ENCODE results near the gene FGGY. TPM values are rescaled to one million over a fixed set of nuclear protein-coding genes. Genes with fewer than 3 reads are reported as not detected.
A peak's percentile ranks its signal among the peaks of the same experiment; 100 is the strongest.

The FGGY gene
- total RNA-seq, 1 experiment from 2014 or later: 6.4 TPM

DNA sequence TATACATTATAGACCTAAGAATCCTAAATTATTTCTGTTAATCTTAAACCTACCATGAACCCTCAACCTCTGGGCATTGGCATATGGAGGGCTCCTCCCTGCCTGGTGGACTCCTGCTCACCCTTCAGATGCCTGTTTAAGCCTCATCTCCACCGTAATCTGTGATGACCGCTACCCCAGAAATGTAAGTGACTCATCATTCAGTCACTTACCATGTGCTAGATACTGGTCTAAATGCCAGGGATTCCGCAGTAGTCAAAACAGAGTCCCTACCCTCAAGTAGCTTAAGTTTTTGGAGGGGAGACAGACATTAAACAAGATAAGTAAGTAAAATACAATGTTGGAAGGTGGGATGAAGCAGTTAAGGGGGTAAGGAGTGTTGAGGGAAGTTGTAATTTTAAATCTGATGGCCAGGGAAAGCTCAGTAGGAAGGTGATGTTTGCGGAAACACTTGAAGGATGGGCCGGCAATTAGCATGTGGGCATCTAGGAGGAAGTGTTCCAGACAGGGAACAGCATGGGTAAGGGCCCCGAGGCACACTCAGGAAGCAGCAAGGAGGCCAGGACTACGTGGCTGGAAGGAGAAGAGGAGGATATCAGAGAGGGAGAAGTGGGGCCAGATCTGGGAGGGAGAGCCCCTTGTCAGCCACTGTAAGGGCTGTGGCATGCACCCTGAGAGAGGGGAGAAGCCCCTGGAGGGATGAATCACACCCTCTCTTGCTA lies 376.1 kb downstream of the FGGY start:
- peaks cover 9% of the 10 kb centered on the region; the same call in 1 of the 2 replicates for H3K4me1 ChIP-seq
- no peaks in the 10 kb centered on the region for H3K9me3 Mint-ChIP-seq (ENCODE audit: unreplicated experiment)
- H3K36me3 ChIP-seq (ENCODE audit: control insufficient read depth, insufficient read depth, low read length): no peaks in the 10 kb centered on the region
- no peak overlapping the region for H3K4me3 ChIP-seq (ENCODE audit: low read depth, low read length)
- no TSS peak for BruUV-seq (replicated peaks)
- no peaks in the 10 kb centered on the region for H3K27me3 ChIP-seq (replicated peaks; ENCODE audit: control insufficient read depth, insufficient read depth, low read length)
- H3K36me3 Mint-ChIP-seq (ENCODE audit: insufficient read depth, unreplicated experiment): no peaks in the 10 kb centered on the region
- ChIA-PET POLR2A (no interaction called here), CTCF (no interaction called here)
- no peaks in the 10 kb centered on the region for H3K9me3 ChIP-seq
- intact Hi-C loops (cut with micrococcal nuclease; ENCODE audit: unreplicated experiment): no loop called here
- DNase-seq: no peak
- H3K27ac Mint-ChIP-seq (ENCODE audit: unreplicated experiment): peak overlapping the region; percentile 65
- TF ChIP-seq, protein P1, sequence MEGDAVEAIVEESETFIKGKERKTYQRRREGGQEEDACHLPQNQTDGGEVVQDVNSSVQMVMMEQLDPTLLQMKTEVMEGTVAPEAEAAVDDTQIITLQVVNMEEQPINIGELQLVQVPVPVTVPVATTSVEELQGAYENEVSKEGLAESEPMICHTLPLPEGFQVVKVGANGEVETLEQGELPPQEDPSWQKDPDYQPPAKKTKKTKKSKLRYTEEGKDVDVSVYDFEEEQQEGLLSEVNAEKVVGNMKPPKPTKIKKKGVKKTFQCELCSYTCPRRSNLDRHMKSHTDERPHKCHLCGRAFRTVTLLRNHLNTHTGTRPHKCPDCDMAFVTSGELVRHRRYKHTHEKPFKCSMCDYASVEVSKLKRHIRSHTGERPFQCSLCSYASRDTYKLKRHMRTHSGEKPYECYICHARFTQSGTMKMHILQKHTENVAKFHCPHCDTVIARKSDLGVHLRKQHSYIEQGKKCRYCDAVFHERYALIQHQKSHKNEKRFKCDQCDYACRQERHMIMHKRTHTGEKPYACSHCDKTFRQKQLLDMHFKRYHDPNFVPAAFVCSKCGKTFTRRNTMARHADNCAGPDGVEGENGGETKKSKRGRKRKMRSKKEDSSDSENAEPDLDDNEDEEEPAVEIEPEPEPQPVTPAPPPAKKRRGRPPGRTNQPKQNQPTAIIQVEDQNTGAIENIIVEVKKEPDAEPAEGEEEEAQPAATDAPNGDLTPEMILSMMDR (IDR thresholded peaks at IDR 0.05; ENCODE audit: insufficient read depth in 1 of 2, low read depth in 1 of 2, low read length in 1 of 2, severe bottlenecking in 1 of 2, unreplicated experiment in 1 of 2): no peak
- peaks cover 16% of the 10 kb centered on the region for H3K4me1 Mint-ChIP-seq (ENCODE audit: low read depth, unreplicated experiment)
- H3K4me3 Mint-ChIP-seq (ENCODE audit: unreplicated experiment): no peak overlapping the region
- H3K27me3 Mint-ChIP-seq (ENCODE audit: insufficient read depth, unreplicated experiment): no peaks in the 10 kb centered on the region

DNA sequence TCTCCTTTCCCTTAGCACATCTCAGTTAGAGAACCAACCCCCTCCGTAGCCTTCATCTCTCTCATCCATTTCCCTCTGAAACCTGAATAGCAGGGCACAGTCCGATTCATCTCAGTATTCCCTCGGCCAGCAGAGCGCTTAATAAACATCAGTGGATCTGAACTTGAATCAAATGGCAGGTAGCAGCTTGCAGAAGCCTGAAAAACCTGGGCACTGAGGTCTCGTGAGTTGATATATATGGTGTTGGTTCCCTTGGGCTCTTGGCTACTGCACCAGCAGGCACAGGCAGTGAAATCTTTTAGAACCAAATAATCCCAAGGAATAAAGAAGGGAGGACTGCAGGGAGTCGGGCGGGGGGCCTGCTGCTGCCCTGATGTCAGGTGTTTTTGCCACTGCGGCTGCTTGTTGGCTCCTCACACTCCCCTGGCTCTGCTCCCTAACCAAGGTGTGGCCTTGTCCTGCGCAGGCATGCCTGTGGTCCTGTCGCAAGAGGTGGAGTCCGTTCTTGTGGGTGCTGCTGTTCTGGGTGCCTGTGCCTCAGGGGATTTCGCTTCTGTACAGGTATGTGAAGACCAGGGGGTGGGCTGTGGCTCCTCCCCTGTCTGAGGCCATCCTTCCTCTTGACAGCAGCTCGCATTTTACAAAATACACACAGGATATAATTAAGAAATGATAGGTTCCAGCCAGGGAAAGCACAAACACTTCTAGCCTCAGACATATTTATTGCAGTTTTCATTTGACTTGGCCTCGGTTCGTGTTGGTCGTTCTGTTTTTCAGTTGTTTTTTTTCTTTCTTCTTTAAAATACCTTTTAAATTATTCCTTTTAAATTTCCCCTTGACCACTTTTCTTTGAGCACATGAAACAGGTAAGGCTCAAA lies 376.9 kb downstream of the FGGY start:
- peaks cover 16% of the 10 kb centered on the region for H3K4me1 Mint-ChIP-seq (ENCODE audit: low read depth, unreplicated experiment)
- Histone ChIP-seq H3K36me3 (ENCODE audit: control insufficient read depth, insufficient read depth, low read length) (no peaks in the 10 kb centered on the region), H3K27me3 (replicated peaks; ENCODE audit: control insufficient read depth, insufficient read depth, low read length) (no peaks in the 10 kb centered on the region), H3K4me3 (ENCODE audit: low read depth, low read length) (no peak overlapping the region), H3K9me3 (no peaks in the 10 kb centered on the region), H3K4me1 (peaks cover 9% of the 10 kb centered on the region; the same call in 1 of the 2 replicates)
- ChIA-PET POLR2A (no interaction called here), CTCF (no interaction called here)
- H3K27ac Mint-ChIP-seq (ENCODE audit: unreplicated experiment): peak overlapping the region; percentile 65
- no peaks in the 10 kb centered on the region for H3K9me3 Mint-ChIP-seq (ENCODE audit: unreplicated experiment)
- no peaks in the 10 kb centered on the region for H3K27me3 Mint-ChIP-seq (ENCODE audit: insufficient read depth, unreplicated experiment)
- no peak overlapping the region for H3K4me3 Mint-ChIP-seq (ENCODE audit: unreplicated experiment)
- intact Hi-C loops (cut with micrococcal nuclease; ENCODE audit: unreplicated experiment): no loop called here
- no TSS peak for BruUV-seq (replicated peaks)
- H3K36me3 Mint-ChIP-seq (ENCODE audit: insufficient read depth, unreplicated experiment): no peaks in the 10 kb centered on the region
- TF ChIP-seq, protein P1 (IDR thresholded peaks at IDR 0.05; ENCODE audit: insufficient read depth in 1 of 2, low read depth in 1 of 2, low read length in 1 of 2, severe bottlenecking in 1 of 2, unreplicated experiment in 1 of 2): no peak
- DNase-seq: peak; percentile 4 to 63

DNA sequence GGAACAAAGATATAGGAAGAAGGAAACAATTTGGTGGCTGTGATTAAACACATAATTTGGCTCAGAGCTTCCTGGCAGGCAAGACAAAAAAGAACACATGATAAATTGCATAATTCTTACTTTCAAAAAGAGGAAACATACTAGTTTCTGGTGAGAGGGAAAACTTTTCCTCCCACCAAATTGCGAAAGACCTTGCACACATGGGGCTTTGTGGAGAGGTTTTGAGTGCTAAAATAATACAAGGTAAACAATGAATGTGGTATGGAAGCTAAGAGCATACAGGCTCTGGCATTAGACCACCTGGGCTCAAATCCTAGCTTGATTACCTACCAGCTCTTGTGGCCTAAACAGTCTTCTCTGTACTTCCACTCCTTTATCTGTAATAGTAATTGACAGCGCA lies 377.7 kb downstream of the FGGY start:
- Histone ChIP-seq H3K36me3 (ENCODE audit: control insufficient read depth, insufficient read depth, low read length) (no peaks in the 10 kb centered on the region), H3K4me1 (peaks cover 9% of the 10 kb centered on the region; the same call in 1 of the 2 replicates), H3K27me3 (replicated peaks; ENCODE audit: control insufficient read depth, insufficient read depth, low read length) (no peaks in the 10 kb centered on the region), H3K9me3 (no peaks in the 10 kb centered on the region), H3K4me3 (ENCODE audit: low read depth, low read length) (no peak overlapping the region)
- intact Hi-C loops (cut with micrococcal nuclease; ENCODE audit: unreplicated experiment): no loop called here
- Mint-ChIP-seq H3K4me1 (ENCODE audit: low read depth, unreplicated experiment) (peaks cover 16% of the 10 kb centered on the region), H3K27ac (ENCODE audit: unreplicated experiment) (peak overlapping the region; percentile 65), H3K4me3 (ENCODE audit: unreplicated experiment) (no peak overlapping the region), H3K36me3 (ENCODE audit: insufficient read depth, unreplicated experiment) (no peaks in the 10 kb centered on the region), H3K27me3 (ENCODE audit: insufficient read depth, unreplicated experiment) (no peaks in the 10 kb centered on the region), H3K9me3 (ENCODE audit: unreplicated experiment) (no peaks in the 10 kb centered on the region)
- no peak for DNase-seq
- POLR2A ChIA-PET: no interaction called here
- CTCF ChIA-PET: no interaction called here
- no TSS peak for BruUV-seq (replicated peaks)
- TF ChIP-seq, protein P1 (IDR thresholded peaks at IDR 0.05; ENCODE audit: insufficient read depth in 1 of 2, low read depth in 1 of 2, low read length in 1 of 2, severe bottlenecking in 1 of 2, unreplicated experiment in 1 of 2): no peak

Measured in Caco-2 (cell line).